ENCODE data around the gene HARBI1.
A peak's percentile ranks its signal among the peaks of the same experiment; 100 is the strongest.
"Not testable (repeated sequence)": the region's sequence is repeated elsewhere in the genome, so short reads cannot be mapped to it uniquely, and the experiment has no call there.

The HARBI1 gene

GRCh38 chr11:46594785-46595184 is 22.2 kb downstream of the HARBI1 start:
- peak; percentile 5 for DNase-seq

GRCh38 chr11:46594374-46594700 is 22.7 kb downstream of the HARBI1 start:
- DNase-seq, result no peak

- DNase-seq, result peak; percentile 96
Measured at GRCh38 chr11:46593550-46594373, 23.3 kb downstream of the HARBI1 start, which contains the start of gene AMBRA1. TSS of gene AMBRA1 (minus strand) at chr11:46594023. CDS start at chr11:46548380, 45,643 bp downstream.

GRCh38 chr11:46590740-46591605 is 26.1 kb downstream of the HARBI1 start:
- DNase-seq, result no peak

- DNase-seq, result no peak
Measured at GRCh38 chr11:46588915-46589314, 28.1 kb downstream of the HARBI1 start.

- DNase-seq, result no peak
Measured at GRCh38 chr11:46588131-46588530, 28.9 kb downstream of the HARBI1 start.

GRCh38 chr11:46583513-46583912 is 33.5 kb downstream of the HARBI1 start:
- not testable (repeated sequence) for DNase-seq

- no peak for DNase-seq
Measured at GRCh38 chr11:46582588-46582987, 34.4 kb downstream of the HARBI1 start.

GRCh38 chr11:46577058-46577457 is 40.0 kb downstream of the HARBI1 start:
- DNase-seq, result no peak

- no peak for DNase-seq
Measured at GRCh38 chr11:46574656-46575055, 42.4 kb downstream of the HARBI1 start.

GRCh38 chr11:46570790-46571398 is 46.1 kb downstream of the HARBI1 start:
- no peak for DNase-seq

GRCh38 chr11:46565232-46565840 is 51.7 kb downstream of the HARBI1 start:
- DNase-seq, result no peak

GRCh38 chr11:46564459-46564858 is 52.6 kb downstream of the HARBI1 start:
- DNase-seq, result no peak

GRCh38 chr11:46562527-46562926 is 54.5 kb downstream of the HARBI1 start:
- no peak for DNase-seq

- DNase-seq, result no peak
Measured at GRCh38 chr11:46560300-46560991, 56.6 kb downstream of the HARBI1 start.

GRCh38 chr11:46559815-46560214 is 57.2 kb downstream of the HARBI1 start:
- DNase-seq, result no peak

GRCh38 chr11:46557684-46558151 is 59.3 kb downstream of the HARBI1 start:
- no peak for DNase-seq

GRCh38 chr11:46555267-46556054 is 61.6 kb downstream of the HARBI1 start:
- no peak for DNase-seq

- no peak for DNase-seq
Measured at GRCh38 chr11:46554213-46555147, 62.5 kb downstream of the HARBI1 start.

GRCh38 chr11:46553814-46554212 is 63.2 kb downstream of the HARBI1 start:
- DNase-seq, result no peak

All from right kidney (tissue), 1 donor.